GM19397 (cell line): Measurements from ENCODE around the gene RBM43.
"Not testable (repeated sequence)": the region's sequence is repeated elsewhere in the genome, so short reads cannot be mapped to it uniquely, and the experiment has no call there.

Experiments
- ATAC-seq: cut with Tn5 transposase; IDR thresholded peaks from one replicate; pipeline ENCODE4 v1.9.1; 2021; ENCODE audit warnings: mild to moderate bottlenecking, moderate library complexity; ENCODE audit not compliant: unreplicated experiment

RBM43 gene

GRCh38 chr2:151269798-151270568 is 8.3 kb upstream of the RBM43 start:
- ATAC-seq = no peak

- no peak for ATAC-seq
Observed at GRCh38 chr2:151268085-151268484, 6.4 kb upstream of the RBM43 start.

GRCh38 chr2:151267537-151267936 is 5.9 kb upstream of the RBM43 start:
- ATAC-seq = no peak

- no peak for ATAC-seq
Observed at GRCh38 chr2:151265991-151266390, 4.3 kb upstream of the RBM43 start.

- no peak for ATAC-seq
Observed at GRCh38 chr2:151264157-151264825, 2.6 kb upstream of the RBM43 start.

GRCh38 chr2:151262629-151263028 is 966 bp upstream of the RBM43 start:
- no peak for ATAC-seq

- no peak for ATAC-seq
Observed at GRCh38 chr2:151261977-151262291, 271 bp upstream of the RBM43 start.

GRCh38 chr2:151260573-151261230 is 961 bp downstream of the RBM43 start:
- ATAC-seq = peak; percentile 19

GRCh38 chr2:151258121-151258520 is 3.5 kb downstream of the RBM43 start:
- ATAC-seq = no peak

GRCh38 chr2:151252646-151253045 is 9.0 kb downstream of the RBM43 start:
- ATAC-seq = no peak

GRCh38 chr2:151251012-151251411 is 10.7 kb downstream of the RBM43 start:
- no peak for ATAC-seq

GRCh38 chr2:151247432-151247831 is 14.2 kb downstream of the RBM43 start:
- ATAC-seq = no peak

GRCh38 chr2:151246152-151246551 is 15.5 kb downstream of the RBM43 start:
- ATAC-seq = no peak

- ATAC-seq = no peak
Observed at GRCh38 chr2:151243468-151243867, 18.2 kb downstream of the RBM43 start.

- no peak for ATAC-seq
Observed at GRCh38 chr2:151241224-151241623, 20.4 kb downstream of the RBM43 start.

- ATAC-seq = no peak
Observed at GRCh38 chr2:151240433-151240832, 21.2 kb downstream of the RBM43 start.

GRCh38 chr2:151239624-151240023 is 22.0 kb downstream of the RBM43 start:
- ATAC-seq = no peak

- no peak for ATAC-seq
Observed at GRCh38 chr2:151238527-151239487, 22.9 kb downstream of the RBM43 start.

GRCh38 chr2:151237422-151238025 is 24.1 kb downstream of the RBM43 start:
- no peak for ATAC-seq

GRCh38 chr2:151233760-151234159 is 27.9 kb downstream of the RBM43 start:
- not testable (repeated sequence) for ATAC-seq

GRCh38 chr2:151233288-151233687 is 28.4 kb downstream of the RBM43 start:
- ATAC-seq = not testable (repeated sequence)
